Measurements from ENCODE around the gene GPAT3. TPM values are rescaled to one million over a fixed set of nuclear protein-coding genes. Genes with fewer than 3 reads are reported as not detected.

The GPAT3 gene
- total RNA-seq, 3 donors from 2014 or later (not counting 1 experiment from before 2014, with no cell fraction given) = 0.54 to 11.3 (median 1.2) TPM

DNA sequence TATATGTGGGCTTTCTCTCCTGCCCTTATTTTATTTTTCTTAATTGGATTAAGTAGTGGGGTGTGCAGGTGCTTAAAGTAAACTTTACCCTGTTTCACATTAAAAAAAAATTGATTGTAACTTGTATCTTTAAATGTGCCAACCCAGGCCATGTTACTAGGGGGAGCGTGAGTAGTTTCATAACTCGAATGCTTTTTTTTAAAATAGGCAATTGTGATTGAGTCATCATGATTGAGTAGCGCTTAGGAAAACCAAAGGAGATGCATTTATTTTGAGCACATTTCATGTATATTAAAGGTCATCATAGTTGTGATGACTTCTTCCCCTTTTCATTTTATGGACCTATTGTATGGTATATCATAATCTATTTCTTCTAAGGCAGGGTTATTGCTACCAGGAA lies 32.2 kb downstream of the GPAT3 start:
- no peak for ATAC-seq
- Histone ChIP-seq H3K4me3 (ENCODE audit: low read length) (no peak overlapping the region), H3K4me1 (ENCODE audit: control insufficient read depth, insufficient read depth, low read length) (peaks cover 3% of the 10 kb centered on the region), H3K36me3 (ENCODE audit: control insufficient read depth, insufficient read depth, low read length) (no peaks in the 10 kb centered on the region), H3K9me3 (ENCODE audit: control insufficient read depth, insufficient read depth, low read length) (no peaks in the 10 kb centered on the region), H3K27ac (ENCODE audit: low read length) (no peak overlapping the region), H3K27me3 (ENCODE audit: control insufficient read depth, insufficient read depth, low read length) (no peaks in the 10 kb centered on the region)
- intact Hi-C loops (cut with micrococcal nuclease) = no loop called here
- Mint-ChIP-seq H3K27ac (no peak overlapping the region), H3K4me3 (no peak overlapping the region), H3K36me3 (no peaks in the 10 kb centered on the region), H3K9me3 (no peaks in the 10 kb centered on the region), H3K27me3 (ENCODE audit: low read depth in 2 of 2) (no peaks in the 10 kb centered on the region), H3K4me1 (no peaks in the 10 kb centered on the region)
- 82% methylated on average over 3 of the region's 3 CpGs for WGBS (ENCODE audit: insufficient coverage)
- TF ChIP-seq, protein P1, sequence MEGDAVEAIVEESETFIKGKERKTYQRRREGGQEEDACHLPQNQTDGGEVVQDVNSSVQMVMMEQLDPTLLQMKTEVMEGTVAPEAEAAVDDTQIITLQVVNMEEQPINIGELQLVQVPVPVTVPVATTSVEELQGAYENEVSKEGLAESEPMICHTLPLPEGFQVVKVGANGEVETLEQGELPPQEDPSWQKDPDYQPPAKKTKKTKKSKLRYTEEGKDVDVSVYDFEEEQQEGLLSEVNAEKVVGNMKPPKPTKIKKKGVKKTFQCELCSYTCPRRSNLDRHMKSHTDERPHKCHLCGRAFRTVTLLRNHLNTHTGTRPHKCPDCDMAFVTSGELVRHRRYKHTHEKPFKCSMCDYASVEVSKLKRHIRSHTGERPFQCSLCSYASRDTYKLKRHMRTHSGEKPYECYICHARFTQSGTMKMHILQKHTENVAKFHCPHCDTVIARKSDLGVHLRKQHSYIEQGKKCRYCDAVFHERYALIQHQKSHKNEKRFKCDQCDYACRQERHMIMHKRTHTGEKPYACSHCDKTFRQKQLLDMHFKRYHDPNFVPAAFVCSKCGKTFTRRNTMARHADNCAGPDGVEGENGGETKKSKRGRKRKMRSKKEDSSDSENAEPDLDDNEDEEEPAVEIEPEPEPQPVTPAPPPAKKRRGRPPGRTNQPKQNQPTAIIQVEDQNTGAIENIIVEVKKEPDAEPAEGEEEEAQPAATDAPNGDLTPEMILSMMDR (IDR thresholded peaks at IDR 0.05) = no peak
- DNase-seq = no peak

DNA sequence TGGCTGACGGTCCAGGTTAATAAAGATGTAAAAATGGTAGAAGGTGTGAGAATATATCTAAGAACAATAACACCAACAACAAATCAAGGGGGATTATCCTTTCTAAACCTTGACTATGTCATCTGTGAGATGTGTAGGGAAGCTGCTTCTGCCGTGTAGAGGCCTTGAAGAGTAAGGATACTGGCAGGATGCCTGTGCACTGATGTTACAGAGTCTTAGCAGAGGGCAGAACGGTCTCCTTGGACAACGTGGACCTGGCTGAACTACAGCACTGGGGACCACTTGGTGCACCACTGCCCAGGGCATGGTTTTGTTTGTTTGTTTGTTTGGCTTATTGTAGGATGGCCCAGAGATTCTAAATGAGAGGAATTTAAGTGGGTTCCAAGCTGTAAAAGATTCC lies 33.5 kb downstream of the GPAT3 start:
- no peak overlapping the region for H3K4me3 ChIP-seq (ENCODE audit: low read length)
- Mint-ChIP-seq H3K4me3 (no peak overlapping the region), H3K36me3 (no peaks in the 10 kb centered on the region), H3K27ac (no peak overlapping the region), H3K27me3 (ENCODE audit: low read depth in 2 of 2) (no peaks in the 10 kb centered on the region), H3K9me3 (no peaks in the 10 kb centered on the region), H3K4me1 (no peaks in the 10 kb centered on the region)
- H3K27ac ChIP-seq (ENCODE audit: low read length) = no peak overlapping the region
- H3K9me3 ChIP-seq (ENCODE audit: control insufficient read depth, insufficient read depth, low read length) = no peaks in the 10 kb centered on the region
- DNase-seq (no peak), ATAC-seq (no peak)
- WGBS (ENCODE audit: insufficient coverage) = 85% methylated on average over 3 of the region's 4 CpGs
- no peaks in the 10 kb centered on the region for H3K27me3 ChIP-seq (ENCODE audit: control insufficient read depth, insufficient read depth, low read length)
- intact Hi-C loops (cut with micrococcal nuclease) = no loop called here
- TF ChIP-seq, protein P1 (IDR thresholded peaks at IDR 0.05) = no peak
- no peaks in the 10 kb centered on the region for H3K36me3 ChIP-seq (ENCODE audit: control insufficient read depth, insufficient read depth, low read length)
- H3K4me1 ChIP-seq (ENCODE audit: control insufficient read depth, insufficient read depth, low read length) = peaks cover 3% of the 10 kb centered on the region

DNA sequence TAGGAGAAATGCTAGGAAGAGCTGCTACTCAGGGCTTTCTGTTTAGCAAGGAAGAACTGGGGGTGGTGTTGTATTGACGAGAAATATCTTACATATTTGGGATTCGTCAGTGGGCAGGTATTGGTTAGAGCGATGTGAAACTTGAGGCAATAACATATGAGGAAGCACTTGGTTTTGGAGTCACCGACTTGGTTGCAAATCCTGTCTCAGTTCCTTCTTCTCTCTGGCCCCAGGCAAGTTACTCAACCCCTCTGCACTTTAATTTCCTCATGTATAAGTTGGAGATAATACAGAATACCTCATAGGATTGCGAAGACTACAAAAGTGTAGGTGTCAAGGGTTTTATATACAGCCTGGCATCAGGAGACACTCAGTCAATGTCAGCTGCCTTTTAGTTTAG lies 34.1 kb downstream of the GPAT3 start:
- 74% methylated on average over 4 of the region's 5 CpGs for WGBS (ENCODE audit: insufficient coverage)
- Histone ChIP-seq H3K27ac (ENCODE audit: low read length) (no peak overlapping the region), H3K4me3 (ENCODE audit: low read length) (no peak overlapping the region), H3K9me3 (ENCODE audit: control insufficient read depth, insufficient read depth, low read length) (no peaks in the 10 kb centered on the region), H3K4me1 (ENCODE audit: control insufficient read depth, insufficient read depth, low read length) (peaks cover 3% of the 10 kb centered on the region), H3K27me3 (ENCODE audit: control insufficient read depth, insufficient read depth, low read length) (no peaks in the 10 kb centered on the region), H3K36me3 (ENCODE audit: control insufficient read depth, insufficient read depth, low read length) (no peaks in the 10 kb centered on the region)
- ATAC-seq = peak in 1 of 3 donors; percentile 56
- no peaks in the 10 kb centered on the region for H3K27me3 Mint-ChIP-seq (ENCODE audit: low read depth in 2 of 2)
- TF ChIP-seq, protein P1 (IDR thresholded peaks at IDR 0.05) = no peak
- no peak overlapping the region for H3K27ac Mint-ChIP-seq
- no peaks in the 10 kb centered on the region for H3K4me1 Mint-ChIP-seq
- DNase-seq = no peak
- H3K4me3 Mint-ChIP-seq = no peak overlapping the region
- no peaks in the 10 kb centered on the region for H3K36me3 Mint-ChIP-seq
- H3K9me3 Mint-ChIP-seq = no peaks in the 10 kb centered on the region
- intact Hi-C loops (cut with micrococcal nuclease) = no loop called here

DNA sequence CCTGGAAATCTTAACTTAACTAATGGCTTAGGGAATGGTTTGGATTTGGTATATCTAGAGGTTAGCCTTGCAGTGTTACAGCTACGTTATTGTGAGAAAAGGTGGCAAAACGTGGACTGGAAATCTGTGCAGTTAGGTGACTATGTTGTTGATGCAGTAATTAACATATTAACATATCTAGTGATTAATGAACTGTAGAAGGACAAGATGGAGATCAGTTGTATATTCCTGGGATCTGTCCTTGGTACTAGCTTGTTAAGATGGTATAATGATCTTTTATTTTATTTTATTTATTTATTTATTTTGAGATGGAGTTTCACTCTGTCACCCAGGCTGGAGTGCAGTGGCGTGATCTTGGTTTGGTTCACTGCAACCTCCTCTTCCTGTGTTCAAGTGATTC lies 36.9 kb downstream of the GPAT3 start:
- H3K27me3 Mint-ChIP-seq (ENCODE audit: low read depth in 2 of 2) = no peaks in the 10 kb centered on the region
- no peaks in the 10 kb centered on the region for H3K4me1 Mint-ChIP-seq
- Histone ChIP-seq H3K4me1 (ENCODE audit: control insufficient read depth, insufficient read depth, low read length) (peaks cover 3% of the 10 kb centered on the region), H3K36me3 (ENCODE audit: control insufficient read depth, insufficient read depth, low read length) (no peaks in the 10 kb centered on the region), H3K4me3 (ENCODE audit: low read length) (no peak overlapping the region), H3K9me3 (ENCODE audit: control insufficient read depth, insufficient read depth, low read length) (no peaks in the 10 kb centered on the region), H3K27me3 (ENCODE audit: control insufficient read depth, insufficient read depth, low read length) (no peaks in the 10 kb centered on the region), H3K27ac (ENCODE audit: low read length) (no peak overlapping the region)
- H3K36me3 Mint-ChIP-seq = no peaks in the 10 kb centered on the region
- TF ChIP-seq, protein P1 (IDR thresholded peaks at IDR 0.05) = no peak
- DNase-seq = no peak
- no peak for ATAC-seq
- H3K27ac Mint-ChIP-seq = no peak overlapping the region
- 75% methylated on average over 3 of the region's 3 CpGs for WGBS (ENCODE audit: insufficient coverage)
- intact Hi-C loops (cut with micrococcal nuclease) = no loop called here
- no peaks in the 10 kb centered on the region for H3K9me3 Mint-ChIP-seq
- no peak overlapping the region for H3K4me3 Mint-ChIP-seq
